HUES48 (cell line): ENCODE data around the gene PLLP.
A peak's percentile ranks its signal among the peaks of the same experiment; 100 is the strongest.

Source experiments
- H3K27ac ChIP-seq: one replicate; pipeline ENCODE4 v1.7.0; 2013; ENCODE audit warnings: low read depth, low read length, inconsistent platforms
- H3K27me3 ChIP-seq: 2 replicates; pipeline ENCODE4 v1.6.1; 2013; ENCODE audit warnings: mild to moderate bottlenecking, low read length; ENCODE audit not compliant: control insufficient read depth, insufficient read depth
- H3K36me3 ChIP-seq: 2 replicates; pipeline ENCODE4 v1.6.1; 2013; ENCODE audit warnings: low read length; ENCODE audit not compliant: control insufficient read depth, insufficient read depth
- H3K4me1 ChIP-seq: 2 replicates; pipeline ENCODE4 v1.6.1; 2013; ENCODE audit warnings: mild to moderate bottlenecking, low read length; ENCODE audit not compliant: control insufficient read depth, insufficient read depth
- H3K4me3 ChIP-seq: 2 replicates; pipeline ENCODE4 v1.5.1; 2013; ENCODE audit warnings: mild to moderate bottlenecking, low read depth, low read length
- H3K9ac ChIP-seq: 2 replicates; pipeline ENCODE4 v1.6.1; 2013; ENCODE audit warnings: mild to moderate bottlenecking, low read depth, low read length, moderate library complexity
- H3K9me3 ChIP-seq: 2 replicates; pipeline ENCODE4 v1.6.1; 2013; ENCODE audit warnings: low read length; ENCODE audit not compliant: control insufficient read depth, insufficient read depth

Gene PLLP, protein sequence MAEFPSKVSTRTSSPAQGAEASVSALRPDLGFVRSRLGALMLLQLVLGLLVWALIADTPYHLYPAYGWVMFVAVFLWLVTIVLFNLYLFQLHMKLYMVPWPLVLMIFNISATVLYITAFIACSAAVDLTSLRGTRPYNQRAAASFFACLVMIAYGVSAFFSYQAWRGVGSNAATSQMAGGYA

DNA sequence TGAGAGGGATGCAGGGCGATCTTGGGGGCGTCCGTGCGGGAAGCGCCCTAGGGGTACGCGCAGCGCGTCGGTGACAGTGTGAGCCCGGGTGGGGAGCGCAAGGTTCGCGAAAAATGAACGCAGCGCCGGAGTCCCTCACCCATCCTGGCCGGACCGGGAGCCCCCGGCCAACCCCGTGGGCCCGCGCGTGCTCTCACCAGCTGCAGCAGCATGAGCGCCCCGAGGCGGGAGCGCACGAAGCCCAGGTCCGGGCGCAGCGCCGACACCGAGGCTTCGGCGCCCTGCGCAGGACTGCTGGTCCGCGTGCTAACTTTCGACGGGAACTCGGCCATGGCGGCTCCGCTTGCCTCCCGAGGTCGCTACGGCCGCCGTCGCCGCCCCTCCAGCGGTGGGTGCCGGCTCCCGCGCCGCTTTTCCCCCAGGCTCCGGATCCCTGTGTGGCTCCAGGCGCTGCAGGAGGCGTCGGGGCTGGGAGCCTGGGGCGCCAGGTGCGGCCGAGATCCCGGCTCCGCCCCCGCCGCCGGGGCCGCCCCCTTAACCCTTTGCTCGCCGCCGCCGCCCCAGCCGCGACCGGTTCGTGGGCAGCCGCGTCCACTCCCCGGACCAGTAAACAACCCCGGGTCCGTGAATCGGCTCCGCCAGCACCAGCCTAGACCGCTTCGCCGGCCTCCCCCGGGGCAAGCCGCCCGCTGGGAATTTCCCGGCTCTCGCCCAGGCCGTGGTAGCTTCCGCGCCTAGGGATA is at the start of gene PLLP:
TSS of gene PLLP (minus strand) at position 464 of the 743 bp plus-strand sequence. CDS start at position 332, 132 bp downstream.
- Histone ChIP-seq H3K9ac (peak within 1 kb of the TSS; percentile 10; the same call in 1 of the 2 replicates), H3K36me3 (no peaks in the 10 kb centered on the region), H3K27ac (no peak within 1 kb of the TSS), H3K9me3 (no peaks in the 10 kb centered on the region), H3K4me3 (peak within 1 kb of the TSS; percentile 72), H3K27me3 (peaks cover 45% of the 10 kb centered on the region), H3K4me1 (no peaks in the 10 kb centered on the region)

DNA sequence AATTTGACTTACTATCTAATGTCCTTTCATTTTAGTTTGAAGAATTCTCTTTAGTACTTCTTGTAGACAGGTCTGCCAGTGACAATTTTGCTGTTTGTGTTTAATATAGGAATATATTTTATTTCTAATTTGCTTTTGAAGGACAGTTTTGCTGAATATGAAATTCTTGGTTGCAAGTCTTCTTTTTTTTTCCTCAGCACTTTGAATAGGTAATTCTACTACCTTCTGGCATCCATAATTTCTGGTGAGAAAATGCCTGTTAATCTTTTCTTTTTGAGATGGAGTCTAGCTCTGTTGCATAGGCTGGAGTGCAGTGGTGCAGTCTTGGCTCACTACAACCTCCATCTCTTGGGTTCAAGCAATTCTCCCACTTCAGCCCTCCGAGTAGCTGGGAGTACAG is 48.9 kb upstream of the PLLP start:
- Histone ChIP-seq H3K36me3 (no peaks in the 10 kb centered on the region), H3K9me3 (no peaks in the 10 kb centered on the region), H3K9ac (no peak overlapping the region), H3K27me3 (no peaks in the 10 kb centered on the region; the same call in 1 of the 2 replicates), H3K4me3 (no peak overlapping the region), H3K4me1 (no peaks in the 10 kb centered on the region), H3K27ac (no peak overlapping the region)

DNA sequence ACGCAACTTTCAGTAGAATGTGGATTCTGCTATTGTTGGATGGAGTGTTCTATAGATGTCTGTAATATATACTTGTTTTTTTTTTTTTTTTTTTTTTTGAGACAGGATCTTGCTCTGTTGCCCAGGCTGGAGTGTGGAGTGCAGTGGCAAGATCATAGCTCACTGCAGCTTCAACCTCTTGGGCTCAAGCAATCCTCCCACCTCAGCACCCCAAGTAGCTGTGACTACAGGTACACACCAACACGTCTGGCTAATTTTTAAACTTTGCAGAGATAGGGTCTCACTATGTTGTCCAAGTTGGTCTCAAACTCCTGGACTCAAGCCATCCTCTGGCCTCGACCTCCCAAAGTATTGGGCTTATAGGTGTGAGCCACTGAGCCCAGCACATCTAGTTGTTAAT is 46.9 kb upstream of the PLLP start:
- Histone ChIP-seq H3K9ac (no peak overlapping the region), H3K4me3 (no peak overlapping the region), H3K27ac (no peak overlapping the region), H3K4me1 (no peaks in the 10 kb centered on the region), H3K27me3 (no peaks in the 10 kb centered on the region; the same call in 1 of the 2 replicates), H3K9me3 (no peaks in the 10 kb centered on the region), H3K36me3 (no peaks in the 10 kb centered on the region)

DNA sequence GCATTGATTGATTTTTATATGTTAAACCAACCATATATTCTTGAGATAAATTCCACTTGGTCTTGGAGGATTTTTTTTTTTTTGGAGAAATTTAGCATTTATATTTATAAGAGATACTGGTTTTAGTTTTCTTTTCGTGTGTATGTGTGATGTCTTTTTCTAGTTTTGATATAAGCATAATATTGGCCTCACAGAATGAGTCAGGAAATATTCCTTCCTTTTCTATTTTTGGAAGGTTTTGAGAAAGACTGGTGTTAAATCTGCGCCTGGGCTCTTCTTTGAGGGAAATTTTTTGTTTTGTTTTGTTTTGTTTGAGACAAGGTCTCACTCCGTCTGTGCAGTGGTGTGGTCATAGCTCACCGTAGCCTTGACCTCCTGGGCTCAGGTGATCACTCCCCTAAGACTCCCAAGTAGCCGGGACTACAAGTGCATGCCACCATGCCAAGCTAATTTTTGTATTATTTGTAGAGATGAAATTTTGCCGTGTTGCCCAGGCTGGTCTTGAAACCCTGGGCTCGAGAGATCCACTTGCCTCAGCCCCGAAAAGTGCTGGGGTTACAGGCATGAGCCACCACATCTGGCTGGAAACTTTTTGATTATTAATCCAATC is 45.4 kb upstream of the PLLP start:
- no peaks in the 10 kb centered on the region for H3K9me3 ChIP-seq
- H3K9ac ChIP-seq: no peak overlapping the region
- no peaks in the 10 kb centered on the region for H3K4me1 ChIP-seq
- H3K4me3 ChIP-seq: no peak overlapping the region
- no peaks in the 10 kb centered on the region for H3K36me3 ChIP-seq
- H3K27ac ChIP-seq: no peak overlapping the region
- H3K27me3 ChIP-seq: no peaks in the 10 kb centered on the region; the same call in 1 of the 2 replicates

DNA sequence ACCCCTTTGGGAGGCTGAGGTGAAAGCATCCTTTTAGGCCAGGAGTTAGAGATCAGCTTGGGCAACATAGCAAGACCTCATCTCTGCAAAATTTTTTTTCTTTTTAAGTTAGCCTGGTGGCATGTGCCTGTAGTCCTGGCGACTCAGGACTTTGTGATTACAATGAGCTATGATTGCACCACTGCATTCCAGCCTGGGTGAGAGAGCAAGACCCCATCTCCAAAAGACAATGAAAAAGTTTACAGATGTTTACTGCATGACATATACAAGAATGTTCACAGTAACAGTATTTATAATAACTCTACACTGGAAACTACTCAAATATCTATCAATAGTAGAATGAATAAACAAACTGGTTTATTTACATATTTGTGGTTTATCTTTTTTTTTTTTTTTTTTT is 41.0 kb upstream of the PLLP start:
- H3K4me3 ChIP-seq: no peak overlapping the region
- no peaks in the 10 kb centered on the region for H3K36me3 ChIP-seq
- H3K27me3 ChIP-seq: no peaks in the 10 kb centered on the region
- no peaks in the 10 kb centered on the region for H3K4me1 ChIP-seq
- H3K9me3 ChIP-seq: no peaks in the 10 kb centered on the region
- no peak overlapping the region for H3K9ac ChIP-seq
- H3K27ac ChIP-seq: no peak overlapping the region

DNA sequence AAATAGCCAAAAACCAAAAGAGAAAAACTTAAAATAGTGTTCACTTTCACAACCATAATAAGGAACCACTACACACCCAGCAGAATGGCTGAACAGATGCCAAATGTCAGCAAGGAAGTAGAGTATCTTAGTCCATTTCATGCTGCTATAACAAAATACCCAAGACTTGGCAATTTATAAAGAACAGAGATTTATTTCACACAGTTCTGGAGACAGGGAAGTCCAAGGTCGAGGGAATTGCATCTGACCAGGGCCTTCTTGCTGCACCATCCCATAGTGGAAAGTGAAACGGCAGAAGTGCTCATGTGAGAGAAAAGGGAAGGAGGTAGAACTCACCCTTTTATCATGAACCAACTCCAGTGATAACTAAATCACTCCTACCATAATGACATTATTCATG is 40.3 kb upstream of the PLLP start:
- no peaks in the 10 kb centered on the region for H3K36me3 ChIP-seq
- no peaks in the 10 kb centered on the region for H3K9me3 ChIP-seq
- H3K27me3 ChIP-seq: no peaks in the 10 kb centered on the region
- H3K4me1 ChIP-seq: 0 out of 2 replicates have a peak, but pooled peaks cover 4% of the 10 kb centered on the region
- H3K4me3 ChIP-seq: no peak overlapping the region
- H3K9ac ChIP-seq: no peak overlapping the region
- no peak overlapping the region for H3K27ac ChIP-seq

DNA sequence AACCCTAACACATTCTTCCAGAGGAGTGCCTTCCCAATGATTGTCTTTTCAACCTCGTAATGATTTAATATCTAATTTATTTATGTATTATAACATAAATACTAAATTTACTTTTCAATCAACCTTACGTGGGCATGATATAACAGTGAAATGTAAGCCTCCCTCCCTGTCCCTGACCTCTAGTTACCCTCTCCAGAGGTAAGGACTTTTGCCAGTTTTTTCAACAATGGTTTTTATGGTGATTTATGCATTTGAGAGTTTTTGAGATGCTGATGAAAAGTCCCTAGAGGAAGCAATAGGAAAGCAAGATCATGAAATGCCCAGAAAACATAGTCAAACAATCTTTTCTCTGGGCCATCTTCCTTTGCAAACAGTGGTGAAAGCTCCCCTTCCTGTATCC is 35.2 kb upstream of the PLLP start:
- H3K9me3 ChIP-seq: no peaks in the 10 kb centered on the region
- H3K27me3 ChIP-seq: no peaks in the 10 kb centered on the region
- H3K9ac ChIP-seq: no peak overlapping the region
- H3K4me1 ChIP-seq: peaks cover 11% of the 10 kb centered on the region; the same call in 1 of the 2 replicates
- H3K27ac ChIP-seq: no peak overlapping the region
- no peaks in the 10 kb centered on the region for H3K36me3 ChIP-seq
- no peak overlapping the region for H3K4me3 ChIP-seq

DNA sequence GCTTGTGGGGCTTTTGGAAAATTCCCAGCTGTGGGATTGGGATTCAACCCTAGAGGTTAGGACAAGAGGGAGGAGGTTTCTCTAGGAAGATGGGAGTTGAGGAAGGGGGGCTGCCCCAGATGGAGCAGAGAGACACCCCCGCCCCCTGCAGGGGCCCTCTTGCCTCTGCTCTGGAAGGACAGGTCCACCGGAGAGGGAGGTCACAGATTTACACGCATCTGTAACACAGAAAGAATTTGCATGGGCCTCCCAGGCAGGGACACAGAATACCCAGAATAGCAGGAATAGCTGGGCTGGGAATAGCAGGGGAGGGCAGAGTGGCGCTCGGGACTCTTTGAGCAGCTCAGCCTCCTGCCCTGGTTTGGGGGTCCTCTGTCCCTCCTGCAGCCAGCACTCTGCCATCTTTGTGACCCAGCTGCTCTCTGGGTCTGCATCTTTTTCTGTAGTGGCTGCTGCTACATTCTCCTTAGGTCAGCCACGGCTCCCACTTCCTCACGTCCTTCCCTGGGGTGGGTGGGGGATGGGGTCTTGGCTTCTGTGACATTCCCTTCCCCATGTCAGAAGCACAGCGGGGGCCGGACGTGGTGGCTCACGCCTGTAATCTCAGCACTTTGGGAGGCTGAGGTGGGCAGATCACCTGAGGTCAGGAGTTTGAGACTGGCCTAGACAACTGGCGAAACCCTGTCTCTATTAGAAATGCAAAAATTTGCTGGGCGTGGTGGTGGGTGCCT is 33.9 kb upstream of the PLLP start:
- Histone ChIP-seq H3K36me3 (no peaks in the 10 kb centered on the region), H3K4me1 (peaks cover 11% of the 10 kb centered on the region), H3K4me3 (no peak overlapping the region), H3K9me3 (no peaks in the 10 kb centered on the region), H3K9ac (no peak overlapping the region), H3K27ac (no peak overlapping the region), H3K27me3 (no peaks in the 10 kb centered on the region)

DNA sequence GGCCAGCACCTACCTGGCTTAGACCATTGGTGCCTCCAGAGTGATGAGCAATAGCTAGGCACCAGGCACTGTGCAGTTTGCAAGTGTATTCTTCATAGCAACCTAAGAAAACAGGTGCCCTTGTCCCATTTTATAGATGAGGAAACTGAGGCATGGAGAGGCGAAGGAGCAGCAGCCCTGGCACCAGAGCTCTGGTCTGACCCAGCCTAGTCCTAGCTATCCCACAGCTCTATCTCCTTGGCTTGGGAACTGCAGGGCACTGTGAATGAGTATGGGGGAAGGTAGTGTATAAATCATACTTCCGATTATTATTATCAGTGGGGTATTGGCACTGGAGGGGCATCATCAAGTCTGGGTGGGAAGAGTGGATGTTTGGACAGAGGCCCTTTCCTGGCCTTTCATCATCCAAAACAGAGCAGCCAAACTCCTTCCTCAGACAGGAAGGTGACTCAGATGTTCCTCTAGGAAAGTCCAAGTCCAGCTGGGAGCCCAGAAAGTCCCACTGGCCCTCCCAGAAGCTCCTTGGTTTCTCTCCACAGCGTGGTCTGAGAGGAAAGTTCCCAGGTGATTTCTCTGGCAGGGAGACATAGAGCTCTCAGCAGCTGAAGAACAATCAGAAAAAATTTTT is 32.0 kb upstream of the PLLP start:
- Histone ChIP-seq H3K4me1 (peaks cover 11% of the 10 kb centered on the region), H3K4me3 (no peak overlapping the region), H3K27ac (no peak overlapping the region), H3K36me3 (no peaks in the 10 kb centered on the region), H3K9ac (no peak overlapping the region), H3K27me3 (no peaks in the 10 kb centered on the region), H3K9me3 (no peaks in the 10 kb centered on the region)

DNA sequence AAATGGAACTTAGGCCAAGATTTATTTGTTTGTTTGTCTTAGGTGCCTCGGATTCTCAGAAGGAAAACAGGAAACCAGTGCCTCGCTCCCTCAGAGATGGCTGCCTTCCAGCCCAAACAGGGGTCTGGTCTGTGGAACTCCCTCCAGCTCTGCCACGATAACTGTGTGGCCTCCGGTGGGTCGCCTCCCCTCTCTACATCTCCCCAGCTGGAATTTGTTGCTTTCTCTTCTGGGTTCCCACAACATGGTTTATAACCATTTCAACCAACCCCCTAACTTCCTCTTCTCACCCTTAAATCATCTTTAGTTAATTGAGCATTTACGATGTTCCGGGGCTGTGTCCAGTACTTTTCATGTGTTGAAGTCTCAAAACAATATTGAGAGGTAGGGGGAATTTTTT is 30.9 kb upstream of the PLLP start:
- H3K27me3 ChIP-seq: no peaks in the 10 kb centered on the region
- no peaks in the 10 kb centered on the region for H3K9me3 ChIP-seq
- no peaks in the 10 kb centered on the region for H3K36me3 ChIP-seq
- H3K27ac ChIP-seq: no peak overlapping the region
- H3K4me1 ChIP-seq: peaks cover 11% of the 10 kb centered on the region
- H3K4me3 ChIP-seq: no peak overlapping the region
- H3K9ac ChIP-seq: no peak overlapping the region
